Left renal cortex interstitium (tissue), 4 donors: ENCODE results near the gene PATJ. TPM values are rescaled to one million over a fixed set of nuclear protein-coding genes. Genes with fewer than 3 reads are reported as not detected.

Source experiments
- polyA plus RNA-seq, 4 donors: library from polyadenylated mRNA; unstranded; fragments of 120-200 nt; gene quantifications; one replicate each; pipeline ENCODE4 v1.2.1, GENCODE V29; 2013; ENCODE audit not compliant: insufficient read length in 4 of 4

PATJ gene
- polyA plus RNA-seq, 4 donors, result 33.0 to 61.4 (median 48.7) TPM

Other genes with a start within 250 kb of the PATJ start
- gene TM2D1, start 17.3 kb upstream of the PATJ start, polyA plus RNA-seq, result 10 to 100 TPM; 70.4 to 83.4 (median 75.2) TPM